K562 (cell line): ENCODE data around the gene NME2. TPM values are rescaled to one million over a fixed set of nuclear protein-coding genes. Genes with fewer than 3 reads are reported as not detected.
A peak's percentile ranks its signal among the peaks of the same experiment; 100 is the strongest.

Source experiments
- ATAC-seq: fragments of 200-7000 bp; cut with Tn5 transposase; 3 replicates; pipeline ENCODE4 v1.9.1; 2020; ENCODE audit warnings: moderate library complexity
- BruUV-seq: library from RNA; stranded (reverse); fragments of 400-500 nt; replicated peaks from 2 replicates; lab custom pipeline; 2021; lab: Mats Ljungman, UMichigan
- CTCF ChIA-PET: fragments of 300-600 bp; formaldehyde crosslinking; extraction: SDS; loops from one replicate; lab custom pipeline; 2021; ENCODE audit warnings: low intra/inter-chr PET ratio; lab: Yijun Ruan, JAX
- POLR2A ChIA-PET: fragments of 300-600, 350-650 bp; sonication (Branson Sonifier 250); formaldehyde crosslinking; extraction: SDS; loops from one replicate; lab custom pipeline; 2021; ENCODE audit warnings: antibody characterized with exemption, inconsistent platforms; lab: Yijun Ruan, JAX
- DNase-seq, 4 experiments: peaks; one replicate each; pipeline versions ENCODE4 v3.0.0 to v3.0.0-alpha.2; 2011 to 2018; ENCODE audit warnings: low spot score in 3 of 4, mixed read lengths in 3 of 4; ENCODE audit errors: extremely low read depth in 1 of 4
- FAIRE-seq: peaks from 2 replicates; lab custom pipeline; 2011; peaks lifted over from hg19 to GRCh38; lab: Jason Lieb, UNC
- H2AFZ ChIP-seq: 2 replicates; pipeline ENCODE4 v1.6.0; 2011; ENCODE audit warnings: low read depth, low read length, control low read depth, inconsistent platforms
- H3K27ac ChIP-seq: fragments of 200-600 bp; 3 replicates; pipeline ENCODE4 v1.8.0; 2011; ENCODE audit warnings: low read depth, mild to moderate bottlenecking, control low read depth, inconsistent platforms, low read length, moderate library complexity, mixed read lengths; ENCODE audit errors: extremely low read depth
- H3K27me3 ChIP-seq, 2 experiments: fragments of 300-600 bp in 1 of 2; 2 replicates in 1 of 2; 3 replicates in 1 of 2; pipeline versions ENCODE4 v1.6.0 to v1.8.0; 2011; ENCODE audit warnings: inconsistent platforms in 2 of 2, low read length in 2 of 2, mild to moderate bottlenecking in 1 of 2, mixed read lengths in 1 of 2, moderate library complexity in 1 of 2; ENCODE audit not compliant: control insufficient read depth in 2 of 2, insufficient read depth in 2 of 2
- H3K36me3 ChIP-seq: fragments of 300-600 bp; 3 replicates; pipeline ENCODE4 v1.8.0; 2011; ENCODE audit warnings: mild to moderate bottlenecking, low read length, inconsistent platforms; ENCODE audit not compliant: control insufficient read depth, insufficient read depth
- H3K4me1 ChIP-seq, 2 experiments: fragments of 200-600 bp in 1 of 2; replicated peaks in 1 of 2; 2 replicates in 1 of 2; 3 replicates in 1 of 2; pipeline versions ENCODE4 v1.5.1 to v1.8.0; 2011; ENCODE audit warnings: inconsistent platforms in 2 of 2, low read length in 2 of 2, mild to moderate bottlenecking in 1 of 2, mixed read lengths in 1 of 2, moderate library complexity in 1 of 2; ENCODE audit not compliant: control insufficient read depth in 2 of 2, insufficient read depth in 2 of 2
- H3K4me2 ChIP-seq: 2 replicates; pipeline ENCODE4 v1.6.1; 2011; ENCODE audit warnings: low read length, control low read depth, inconsistent platforms, mixed read lengths; ENCODE audit not compliant: insufficient read depth
- H3K4me3 ChIP-seq: fragments of 200-600 bp; sonication (generic), shearing (Covaris generic); 2 replicates; pipeline ENCODE4 v1.5.1; 2016; ENCODE audit warnings: control low read depth, inconsistent platforms
- H3K79me2 ChIP-seq: fragments of 200-600 bp; 3 replicates; pipeline ENCODE4 v1.8.0; 2011; ENCODE audit warnings: low read length, inconsistent platforms; ENCODE audit not compliant: control insufficient read depth, insufficient read depth
- H3K9ac ChIP-seq, 2 experiments: 2 replicates each; pipeline versions ENCODE4 v1.6.0 to v1.6.1; 2011; ENCODE audit warnings: low read depth in 2 of 2, low read length in 2 of 2, control low read depth in 1 of 2, inconsistent platforms in 1 of 2, mild to moderate bottlenecking in 1 of 2, mixed read lengths in 1 of 2; ENCODE audit not compliant: insufficient read depth in 1 of 2
- H3K9me1 ChIP-seq: one replicate; pipeline ENCODE4 v1.6.0; 2011; ENCODE audit warnings: inconsistent platforms, mild to moderate bottlenecking, low read length, moderate library complexity; ENCODE audit not compliant: control insufficient read depth, insufficient read depth
- H3K9me3 ChIP-seq: replicated peaks from 2 replicates; pipeline ENCODE4 v1.5.1; 2011; ENCODE audit warnings: low read depth, low read length, inconsistent platforms; ENCODE audit not compliant: control insufficient read depth, insufficient read depth
- H4K20me1 ChIP-seq: replicated peaks from 2 replicates; pipeline ENCODE4 v1.6.1; 2011; ENCODE audit warnings: low read length, inconsistent platforms, mixed read lengths; ENCODE audit not compliant: control insufficient read depth, insufficient read depth
- BACH1 ChIP-seq: fragments of 200-800 bp; sonication (Bioruptor generic); IDR thresholded peaks from 2 replicates; pipeline ENCODE4 v1.6.1; 2016; ENCODE audit warnings: missing genetic modification characterization, missing compliant biosample characterization
- JUND ChIP-seq, 2 experiments: IDR thresholded peaks; 2 replicates in 1 of 2; 3 replicates in 1 of 2; pipeline ENCODE4 v1.6.1; 2011; ENCODE audit warnings: borderline replicate concordance in 2 of 2, low read depth in 2 of 2, low read length in 2 of 2, improper control_type of control experiment in 1 of 2, missing biosample characterization in 1 of 2, missing genetic modification characterization in 1 of 2, missing genetic modification reagents in 1 of 2
- NR2F6 ChIP-seq: fragments of 450-650 bp; formaldehyde crosslinking; IDR thresholded peaks from 2 replicates; pipeline ENCODE4 v1.4.0; 2020; ENCODE audit warnings: mild to moderate bottlenecking
- WGBS: fragments of 100-300 bp; shearing (Covaris generic); methylation state at CpG from one replicate; pipeline ENCODE4 v1.1.6; 2016; ENCODE audit warnings: low coverage, mixed read lengths; ENCODE audit not compliant: insufficient coverage; ENCODE audit errors: missing lambda C conversion rate; 5-methylcytosine and 5-hydroxymethylcytosine counted together
- in situ Hi-C: fragments of 300-500 bp; cut with MboI; formaldehyde crosslinking; loops from 4 replicates; pipeline ENCODE4 v1.15.0; 2018; ENCODE audit warnings: inconsistent platforms, mixed read lengths
- intact Hi-C: fragments of 100-400 bp; cut with micrococcal nuclease; formaldehyde crosslinking; loops from 2 replicates; pipeline ENCODE4 v1.14.2; 2022
- polyA plus RNA-seq, 8 experiments: library from polyadenylated mRNA; depleted of rRNA in 4 of 8; stranded (reverse) in 5 of 8; unstranded in 3 of 8; fragments of >200 nt; fragmentation: Nextera tagmentation in 2 of 8; fragmentation: Illumina TruSeq in 1 of 8; extraction: Ambion mirVana in 2 of 8; extraction: Trizol in 1 of 8; gene quantifications; 2 replicates each; pipeline versions ENCODE4 v1.2.1 to v1.2.3, GENCODE V29; 2011 to 2014; ENCODE audit warnings: inconsistent platforms in 1 of 8, missing spikeins in 1 of 8
- total RNA-seq, 7 experiments: library from RNA; depleted of rRNA in 6 of 7; stranded (reverse); fragments of >200 nt in 6 of 7; fragmentation: Illumina TruSeq in 2 of 7; extraction: Trizol in 2 of 7; gene quantifications; 2 replicates each; pipeline versions ENCODE4 v1.2.1 to v1.2.3, GENCODE V29; 2011 to 2021; ENCODE audit warnings: low replicate concordance in 1 of 7
- TF ChIP-seq, protein P1 (sequence below): fragments of 450-650 bp; IDR thresholded peaks from 2 replicates; pipeline ENCODE4 v1.6.1; 2016; ENCODE audit warnings: mild to moderate bottlenecking, moderate library complexity
- TF ChIP-seq, protein P2 (sequence below): sonication (generic); formaldehyde crosslinking; IDR thresholded peaks from 2 replicates; pipeline ENCODE4 v1.9.0; 2022; ENCODE audit warnings: mild to moderate bottlenecking, missing genetic modification reagents

NME2 gene
- total and polyA plus RNA-seq, 9 of the 15 experiments (the other 6 are each of a cell fraction or from before 2014, with no cell fraction given), result 684 to 1,202 (median 924) TPM

DNA sequence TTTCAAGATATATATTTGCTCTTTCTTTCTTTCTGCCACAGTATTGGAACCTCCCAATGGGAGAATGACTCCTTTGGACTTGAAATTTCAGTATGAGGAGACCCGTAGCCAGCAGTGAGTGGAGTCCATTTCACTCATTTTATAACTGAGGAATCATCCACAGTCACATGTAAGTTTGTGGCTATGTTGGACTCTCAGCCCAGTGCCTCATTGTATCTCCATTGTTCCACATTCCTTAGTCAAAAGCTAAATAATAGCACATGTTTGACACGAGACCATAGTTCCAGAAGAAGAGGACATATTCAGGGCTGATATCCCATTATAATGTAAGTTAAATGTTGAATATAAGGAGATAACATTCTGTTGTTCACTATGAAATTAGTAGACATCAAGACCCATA lies 32.8 kb upstream of the NME2 start:
- BruUV-seq, result no TSS peak
- Histone ChIP-seq H3K9me1 (no peaks in the 10 kb centered on the region), H4K20me1 (no peaks in the 10 kb centered on the region), H3K27me3 (no peaks in the 10 kb centered on the region), H3K9me3 (no peaks in the 10 kb centered on the region), H3K4me2 (peak overlapping the region; percentile 19; the same call in 1 of the 2 replicates), H3K9ac (peak overlapping the region in 1 of 2 experiments; percentile 9; a peak in 2 of 4 replicates), H2AFZ (peak overlapping the region; percentile 82), H3K79me2 (no peaks in the 10 kb centered on the region), H3K4me3 (no peak overlapping the region), H3K27ac (peak overlapping the region; percentile 32; the same call in 2 of the 3 replicates), H3K36me3 (no peaks in the 10 kb centered on the region), H3K4me1 (peaks cover 0 to 7% of the 10 kb centered on the region in 2 experiments; a peak in 3 of 5 replicates)
- 36% methylated on average over 2 of the region's 2 CpGs for WGBS
- ATAC-seq (peak; percentile 41; the same call in 2 of the 3 replicates), FAIRE-seq (no peak), DNase-seq (no peak)
- in situ Hi-C loops (no loop called here), intact Hi-C loops (no loop called here)
- CTCF ChIA-PET, result no interaction called here
- POLR2A ChIA-PET, result interaction anchor here (0.6 to 2.1 kb wide), 3 partner anchors 12 to 130 kb away, joined by 4 to 7 read pairs (median 5); partner anchors contain the start of genes NME1 and SPAG9
- TF ChIP-seq NR2F6 (CRISPR knock-in tag), result no peak
- no peak for TF ChIP-seq BACH1 (tag)
- peak; percentile 0; the same call in 1 of the 2 replicates for TF ChIP-seq JUND (IDR thresholded peaks at IDR 0.05; ENCODE audit: borderline replicate concordance, low read depth, low read length)
- no peak for TF ChIP-seq JUND (tag; IDR thresholded peaks at IDR 0.05; ENCODE audit: borderline replicate concordance, low read depth, low read length)
- TF ChIP-seq, protein P1, sequence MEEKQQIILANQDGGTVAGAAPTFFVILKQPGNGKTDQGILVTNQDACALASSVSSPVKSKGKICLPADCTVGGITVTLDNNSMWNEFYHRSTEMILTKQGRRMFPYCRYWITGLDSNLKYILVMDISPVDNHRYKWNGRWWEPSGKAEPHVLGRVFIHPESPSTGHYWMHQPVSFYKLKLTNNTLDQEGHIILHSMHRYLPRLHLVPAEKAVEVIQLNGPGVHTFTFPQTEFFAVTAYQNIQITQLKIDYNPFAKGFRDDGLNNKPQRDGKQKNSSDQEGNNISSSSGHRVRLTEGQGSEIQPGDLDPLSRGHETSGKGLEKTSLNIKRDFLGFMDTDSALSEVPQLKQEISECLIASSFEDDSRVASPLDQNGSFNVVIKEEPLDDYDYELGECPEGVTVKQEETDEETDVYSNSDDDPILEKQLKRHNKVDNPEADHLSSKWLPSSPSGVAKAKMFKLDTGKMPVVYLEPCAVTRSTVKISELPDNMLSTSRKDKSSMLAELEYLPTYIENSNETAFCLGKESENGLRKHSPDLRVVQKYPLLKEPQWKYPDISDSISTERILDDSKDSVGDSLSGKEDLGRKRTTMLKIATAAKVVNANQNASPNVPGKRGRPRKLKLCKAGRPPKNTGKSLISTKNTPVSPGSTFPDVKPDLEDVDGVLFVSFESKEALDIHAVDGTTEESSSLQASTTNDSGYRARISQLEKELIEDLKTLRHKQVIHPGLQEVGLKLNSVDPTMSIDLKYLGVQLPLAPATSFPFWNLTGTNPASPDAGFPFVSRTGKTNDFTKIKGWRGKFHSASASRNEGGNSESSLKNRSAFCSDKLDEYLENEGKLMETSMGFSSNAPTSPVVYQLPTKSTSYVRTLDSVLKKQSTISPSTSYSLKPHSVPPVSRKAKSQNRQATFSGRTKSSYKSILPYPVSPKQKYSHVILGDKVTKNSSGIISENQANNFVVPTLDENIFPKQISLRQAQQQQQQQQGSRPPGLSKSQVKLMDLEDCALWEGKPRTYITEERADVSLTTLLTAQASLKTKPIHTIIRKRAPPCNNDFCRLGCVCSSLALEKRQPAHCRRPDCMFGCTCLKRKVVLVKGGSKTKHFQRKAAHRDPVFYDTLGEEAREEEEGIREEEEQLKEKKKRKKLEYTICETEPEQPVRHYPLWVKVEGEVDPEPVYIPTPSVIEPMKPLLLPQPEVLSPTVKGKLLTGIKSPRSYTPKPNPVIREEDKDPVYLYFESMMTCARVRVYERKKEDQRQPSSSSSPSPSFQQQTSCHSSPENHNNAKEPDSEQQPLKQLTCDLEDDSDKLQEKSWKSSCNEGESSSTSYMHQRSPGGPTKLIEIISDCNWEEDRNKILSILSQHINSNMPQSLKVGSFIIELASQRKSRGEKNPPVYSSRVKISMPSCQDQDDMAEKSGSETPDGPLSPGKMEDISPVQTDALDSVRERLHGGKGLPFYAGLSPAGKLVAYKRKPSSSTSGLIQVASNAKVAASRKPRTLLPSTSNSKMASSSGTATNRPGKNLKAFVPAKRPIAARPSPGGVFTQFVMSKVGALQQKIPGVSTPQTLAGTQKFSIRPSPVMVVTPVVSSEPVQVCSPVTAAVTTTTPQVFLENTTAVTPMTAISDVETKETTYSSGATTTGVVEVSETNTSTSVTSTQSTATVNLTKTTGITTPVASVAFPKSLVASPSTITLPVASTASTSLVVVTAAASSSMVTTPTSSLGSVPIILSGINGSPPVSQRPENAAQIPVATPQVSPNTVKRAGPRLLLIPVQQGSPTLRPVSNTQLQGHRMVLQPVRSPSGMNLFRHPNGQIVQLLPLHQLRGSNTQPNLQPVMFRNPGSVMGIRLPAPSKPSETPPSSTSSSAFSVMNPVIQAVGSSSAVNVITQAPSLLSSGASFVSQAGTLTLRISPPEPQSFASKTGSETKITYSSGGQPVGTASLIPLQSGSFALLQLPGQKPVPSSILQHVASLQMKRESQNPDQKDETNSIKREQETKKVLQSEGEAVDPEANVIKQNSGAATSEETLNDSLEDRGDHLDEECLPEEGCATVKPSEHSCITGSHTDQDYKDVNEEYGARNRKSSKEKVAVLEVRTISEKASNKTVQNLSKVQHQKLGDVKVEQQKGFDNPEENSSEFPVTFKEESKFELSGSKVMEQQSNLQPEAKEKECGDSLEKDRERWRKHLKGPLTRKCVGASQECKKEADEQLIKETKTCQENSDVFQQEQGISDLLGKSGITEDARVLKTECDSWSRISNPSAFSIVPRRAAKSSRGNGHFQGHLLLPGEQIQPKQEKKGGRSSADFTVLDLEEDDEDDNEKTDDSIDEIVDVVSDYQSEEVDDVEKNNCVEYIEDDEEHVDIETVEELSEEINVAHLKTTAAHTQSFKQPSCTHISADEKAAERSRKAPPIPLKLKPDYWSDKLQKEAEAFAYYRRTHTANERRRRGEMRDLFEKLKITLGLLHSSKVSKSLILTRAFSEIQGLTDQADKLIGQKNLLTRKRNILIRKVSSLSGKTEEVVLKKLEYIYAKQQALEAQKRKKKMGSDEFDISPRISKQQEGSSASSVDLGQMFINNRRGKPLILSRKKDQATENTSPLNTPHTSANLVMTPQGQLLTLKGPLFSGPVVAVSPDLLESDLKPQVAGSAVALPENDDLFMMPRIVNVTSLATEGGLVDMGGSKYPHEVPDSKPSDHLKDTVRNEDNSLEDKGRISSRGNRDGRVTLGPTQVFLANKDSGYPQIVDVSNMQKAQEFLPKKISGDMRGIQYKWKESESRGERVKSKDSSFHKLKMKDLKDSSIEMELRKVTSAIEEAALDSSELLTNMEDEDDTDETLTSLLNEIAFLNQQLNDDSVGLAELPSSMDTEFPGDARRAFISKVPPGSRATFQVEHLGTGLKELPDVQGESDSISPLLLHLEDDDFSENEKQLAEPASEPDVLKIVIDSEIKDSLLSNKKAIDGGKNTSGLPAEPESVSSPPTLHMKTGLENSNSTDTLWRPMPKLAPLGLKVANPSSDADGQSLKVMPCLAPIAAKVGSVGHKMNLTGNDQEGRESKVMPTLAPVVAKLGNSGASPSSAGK, result 0 out of 2 replicates have a peak, but pooled peaks have one; percentile 43
- TF ChIP-seq, protein P2, sequence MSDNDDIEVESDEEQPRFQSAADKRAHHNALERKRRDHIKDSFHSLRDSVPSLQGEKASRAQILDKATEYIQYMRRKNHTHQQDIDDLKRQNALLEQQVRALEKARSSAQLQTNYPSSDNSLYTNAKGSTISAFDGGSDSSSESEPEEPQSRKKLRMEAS (CRISPR knock-in tag), result peak; percentile 31; the same call in 1 of the 2 replicates
